Measurements from ENCODE around the gene YKT6.
"Not testable (repeated sequence)": the region's sequence is repeated elsewhere in the genome, so short reads cannot be mapped to it uniquely, and the experiment has no call there.

YKT6 gene

DNA sequence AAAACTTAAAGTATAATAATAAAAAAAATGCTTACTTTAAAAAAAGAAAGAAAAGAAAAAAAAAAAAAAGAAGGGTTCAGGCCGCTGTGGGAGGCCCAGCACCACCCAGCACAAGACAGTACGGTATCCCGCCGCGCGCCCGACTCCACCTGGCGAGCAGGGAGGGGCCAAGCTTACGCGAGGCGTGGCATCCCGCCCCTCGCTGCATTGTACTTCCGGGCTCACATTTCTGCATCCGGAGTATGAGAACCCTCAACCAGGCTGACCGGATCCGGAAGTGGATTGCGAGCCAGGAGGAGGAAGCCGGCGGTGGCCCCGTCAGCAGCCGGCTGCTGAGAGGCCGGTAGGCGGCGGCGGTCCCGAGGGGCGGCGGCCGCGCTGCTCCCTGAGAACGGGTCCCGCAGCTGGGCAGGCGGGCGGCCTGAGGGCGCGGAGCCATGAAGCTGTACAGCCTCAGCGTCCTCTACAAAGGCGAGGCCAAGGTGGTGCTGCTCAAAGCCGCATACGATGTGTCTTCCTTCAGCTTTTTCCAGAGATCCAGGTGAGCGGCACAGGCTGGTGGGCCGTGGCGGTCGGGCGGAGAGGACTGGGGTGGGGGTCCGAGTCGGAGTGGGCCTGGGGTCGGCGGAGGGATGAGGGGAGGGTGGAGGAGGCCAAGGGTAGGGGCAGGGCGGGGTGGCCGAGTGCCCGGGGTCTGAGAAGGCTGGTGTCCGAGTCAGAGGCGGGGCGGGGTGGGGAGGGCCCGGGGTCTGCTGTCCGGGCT, at the start of gene YKT6:
YKT6 (plus strand) TSS at position 280 of the 763 bp plus-strand sequence; CDS start at position 438, 158 bp downstream.
- peak; percentile 99 for DNase-seq (ENCODE audit: low spot score)

DNA sequence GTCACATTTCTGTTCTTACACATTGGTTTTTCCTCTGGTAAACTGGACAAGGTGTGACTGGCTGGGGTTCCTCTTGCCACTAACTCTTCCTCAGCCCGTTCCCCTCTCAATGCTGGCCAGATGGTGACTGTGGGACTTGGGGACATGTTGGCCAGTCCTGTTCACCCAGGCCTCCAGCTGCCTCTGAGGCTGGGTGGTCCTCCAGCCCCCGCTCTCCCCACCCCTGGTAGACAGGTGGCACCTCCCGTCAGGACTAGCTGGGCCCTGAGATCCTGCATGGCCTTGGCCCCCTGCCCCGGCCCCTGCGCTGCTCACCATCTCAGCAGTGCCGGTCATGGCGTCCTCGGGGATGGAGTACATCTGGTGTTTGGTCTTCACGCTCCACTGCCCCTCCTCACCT, 48.8 kb upstream of the YKT6 start:
- peak; percentile 1 for DNase-seq (ENCODE audit: low spot score)

DNA sequence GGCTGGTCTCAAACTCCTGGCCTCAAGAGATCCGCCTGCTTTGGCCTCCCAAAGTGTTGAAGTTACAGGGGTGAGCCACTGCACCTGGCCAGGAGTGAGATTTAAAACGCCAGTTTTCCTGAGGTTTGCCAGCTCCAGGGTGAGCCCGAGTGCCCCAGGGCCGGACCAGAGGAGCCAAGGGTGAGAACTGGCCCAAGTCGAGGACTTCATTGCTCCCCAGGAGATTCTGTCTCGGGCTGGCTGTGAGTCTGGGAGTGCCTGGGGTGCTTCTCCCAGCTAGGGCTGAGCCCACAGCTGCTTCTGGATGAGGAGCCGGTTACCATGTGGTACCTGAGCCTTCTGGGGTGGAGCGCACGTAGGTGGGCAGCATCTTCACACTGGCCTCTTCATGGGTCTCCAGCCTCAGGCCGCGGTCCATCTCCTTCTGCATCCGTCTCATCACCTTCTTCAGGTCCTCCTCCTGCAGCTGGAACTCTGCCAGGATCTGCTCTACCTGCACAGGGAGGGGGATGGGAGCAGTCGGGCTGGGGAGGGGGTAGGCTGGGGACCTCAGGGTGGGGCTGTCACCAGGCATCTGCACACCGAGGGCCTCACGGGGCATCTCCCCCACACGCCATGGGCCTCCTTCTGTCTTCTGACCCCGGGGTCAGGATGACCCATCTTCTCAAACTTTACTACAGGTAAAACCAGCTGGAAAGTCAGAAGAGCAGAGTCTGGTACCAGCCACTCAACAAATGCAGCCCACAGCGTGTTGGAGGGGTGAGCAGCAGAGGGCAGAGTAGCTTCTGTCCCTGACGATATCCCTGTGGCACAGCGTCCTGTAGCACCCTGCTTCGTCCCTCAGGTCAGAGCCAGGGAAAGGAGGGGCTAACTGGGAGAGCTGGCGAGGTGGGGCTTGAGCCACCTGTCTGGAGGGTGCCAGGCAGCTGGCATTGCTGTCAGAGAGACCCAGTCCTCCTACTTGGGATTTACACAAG, 47.5 kb upstream of the YKT6 start:
- no peak for DNase-seq (ENCODE audit: low spot score)

DNA sequence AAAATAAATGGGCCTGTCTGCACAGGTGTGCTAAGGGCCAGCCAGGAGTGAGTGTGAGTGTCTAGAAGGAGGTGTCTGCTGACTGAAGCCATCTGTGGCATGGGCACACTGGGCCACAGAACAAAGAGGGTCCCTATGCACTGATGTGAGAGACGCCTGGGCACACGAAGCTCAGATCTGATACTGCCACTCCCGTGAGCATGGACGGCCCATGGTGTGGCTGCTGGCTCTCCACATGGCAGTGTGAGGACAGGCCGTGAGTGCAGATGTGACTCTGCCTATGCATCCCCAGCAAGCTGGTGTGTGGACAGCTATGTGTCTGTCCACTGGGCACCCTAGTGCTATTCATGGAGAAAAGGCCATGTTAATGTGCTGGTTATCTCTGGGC, 46.8 kb upstream of the YKT6 start:
- no peak for DNase-seq (ENCODE audit: low spot score)

DNA sequence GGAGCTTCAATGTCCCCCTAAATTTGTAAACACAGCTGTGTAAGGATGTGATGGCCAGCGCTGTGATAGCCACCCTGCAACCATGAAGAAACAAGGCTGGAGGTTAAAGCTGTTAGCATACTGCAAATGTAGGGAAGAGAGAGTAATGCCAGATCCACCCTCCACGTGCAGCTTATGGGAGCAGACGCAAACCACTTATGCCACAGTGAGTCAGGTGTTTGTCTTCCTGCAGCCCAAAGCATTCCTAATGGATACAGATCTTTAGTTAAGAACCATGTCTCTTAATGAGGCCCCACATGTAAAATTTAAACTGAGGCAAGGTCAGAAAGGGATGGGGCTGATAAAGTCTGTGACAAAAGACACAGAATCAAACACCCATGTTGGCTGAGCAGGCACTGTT, 46.1 kb upstream of the YKT6 start:
- no peak for DNase-seq (ENCODE audit: low spot score)

DNA sequence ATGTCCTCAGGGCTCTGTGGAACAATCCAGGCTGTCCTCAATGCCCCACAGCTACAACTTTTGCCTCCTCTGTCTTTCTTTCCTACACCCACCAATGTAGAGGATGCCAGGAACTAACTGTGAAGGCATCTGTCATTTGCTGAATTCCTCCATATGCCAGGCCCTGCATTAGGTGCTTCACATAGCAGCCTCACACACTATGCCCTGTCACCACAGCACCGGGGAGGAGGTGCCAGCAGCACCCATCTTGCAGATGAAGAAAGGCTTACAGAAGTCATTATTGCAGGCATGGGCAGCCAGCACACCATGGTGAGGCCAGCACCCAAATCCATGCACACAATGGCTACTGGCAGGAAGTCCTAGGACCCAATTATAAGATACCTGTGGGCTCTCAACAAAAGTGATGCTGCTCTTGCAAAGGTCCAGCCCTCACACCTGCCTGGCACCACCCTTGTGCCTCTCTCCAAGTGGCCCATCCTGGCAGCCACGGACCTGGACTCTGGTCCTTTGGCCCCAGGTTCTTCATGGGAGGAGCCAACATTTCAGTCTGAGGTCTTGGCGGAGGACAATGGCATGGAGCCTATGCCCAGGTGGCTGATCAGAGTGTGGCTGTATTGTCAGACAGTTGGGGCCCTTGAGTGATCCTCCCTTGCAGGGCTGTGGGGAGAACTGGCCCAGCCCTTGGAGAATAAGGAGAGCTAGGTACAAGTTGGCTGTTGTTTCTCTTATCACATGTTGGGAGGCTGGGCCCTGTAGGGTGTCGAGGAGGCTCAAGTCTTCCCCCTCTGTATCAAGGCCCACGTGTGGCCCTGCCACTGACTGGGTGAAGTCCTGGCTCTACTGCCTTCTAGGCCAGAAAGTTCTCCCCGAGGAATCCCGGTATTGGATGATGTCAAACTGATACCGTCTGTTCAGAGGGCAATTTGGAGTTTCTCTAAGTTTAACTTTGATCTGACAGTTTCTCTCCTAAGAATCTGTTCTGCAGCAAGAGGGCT, 45.3 kb upstream of the YKT6 start:
- no peak for DNase-seq (ENCODE audit: low spot score)

DNA sequence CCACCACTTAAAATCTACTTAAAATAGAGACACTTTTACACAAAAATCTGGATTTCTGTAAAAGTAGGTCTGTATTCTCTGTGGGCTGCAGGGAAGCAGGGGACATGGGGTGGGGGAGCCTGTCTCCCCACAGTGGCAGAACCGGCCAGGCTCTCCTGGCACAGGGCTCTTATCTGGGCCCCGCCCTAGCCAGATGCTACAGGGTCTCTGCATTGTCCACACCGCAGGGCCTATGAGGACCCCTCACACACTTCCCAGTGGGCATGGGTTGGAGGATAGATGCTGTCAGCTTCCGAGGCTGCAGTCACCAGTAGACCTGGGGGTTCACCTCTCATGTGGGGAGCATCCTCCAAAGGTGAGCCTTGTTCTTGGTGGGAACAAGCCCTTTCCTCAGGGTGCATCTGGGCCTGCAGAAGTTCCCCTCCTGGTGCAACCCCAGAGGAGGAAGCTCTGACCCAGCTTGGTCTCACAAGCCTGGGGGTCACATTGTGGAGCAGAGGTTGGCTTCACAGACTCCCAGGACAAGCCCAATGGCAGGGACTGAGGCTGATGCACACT, 44.2 kb upstream of the YKT6 start:
- DNase-seq (ENCODE audit: low spot score): no peak

DNA sequence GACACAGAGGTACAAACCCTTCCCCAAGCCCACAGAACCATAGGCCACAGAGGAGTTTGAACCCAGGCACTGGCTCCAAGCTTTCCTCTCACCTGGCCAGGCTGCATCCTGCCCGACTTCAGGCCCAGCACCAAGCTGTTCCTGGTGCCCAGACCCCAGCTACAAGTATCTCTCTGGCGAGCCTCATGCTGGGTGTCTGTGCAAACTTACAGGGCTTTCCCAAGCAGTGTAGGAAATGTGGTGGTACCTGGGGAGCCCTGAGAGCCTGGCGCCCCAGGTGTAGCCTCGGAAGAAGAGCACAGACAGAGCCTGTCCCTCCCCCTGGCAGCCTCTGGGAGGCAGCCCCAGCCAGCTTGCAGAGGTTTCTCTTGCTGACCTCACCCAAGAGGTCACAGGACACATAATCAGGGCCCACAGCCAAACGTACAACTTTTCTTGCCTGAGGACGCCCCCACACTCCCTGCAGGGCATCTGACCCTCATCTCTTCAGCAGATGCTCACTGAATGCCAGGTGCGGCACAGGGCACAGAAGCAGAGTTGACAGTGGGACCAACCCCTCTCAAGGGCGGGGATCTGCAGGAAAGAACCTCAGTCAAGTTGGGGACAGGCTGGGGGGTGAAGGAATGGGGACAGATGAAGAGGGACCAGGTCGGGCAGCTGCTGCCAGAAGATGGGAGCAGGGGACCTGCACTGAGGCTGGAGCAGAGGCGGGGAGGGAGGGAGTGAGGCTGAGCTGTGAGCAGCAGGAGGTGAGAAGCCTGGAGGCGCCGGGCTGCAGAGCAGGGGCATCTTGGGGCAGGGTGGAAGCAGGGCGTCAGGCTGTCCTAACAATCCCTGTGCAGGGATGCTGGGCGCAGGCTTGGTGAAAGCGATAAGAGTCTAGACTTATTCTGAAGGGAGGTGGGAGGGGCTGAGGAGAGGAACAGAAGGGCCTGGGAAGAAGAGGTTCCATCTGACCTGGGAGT, 43.4 kb upstream of the YKT6 start:
- no peak for DNase-seq (ENCODE audit: low spot score)

DNA sequence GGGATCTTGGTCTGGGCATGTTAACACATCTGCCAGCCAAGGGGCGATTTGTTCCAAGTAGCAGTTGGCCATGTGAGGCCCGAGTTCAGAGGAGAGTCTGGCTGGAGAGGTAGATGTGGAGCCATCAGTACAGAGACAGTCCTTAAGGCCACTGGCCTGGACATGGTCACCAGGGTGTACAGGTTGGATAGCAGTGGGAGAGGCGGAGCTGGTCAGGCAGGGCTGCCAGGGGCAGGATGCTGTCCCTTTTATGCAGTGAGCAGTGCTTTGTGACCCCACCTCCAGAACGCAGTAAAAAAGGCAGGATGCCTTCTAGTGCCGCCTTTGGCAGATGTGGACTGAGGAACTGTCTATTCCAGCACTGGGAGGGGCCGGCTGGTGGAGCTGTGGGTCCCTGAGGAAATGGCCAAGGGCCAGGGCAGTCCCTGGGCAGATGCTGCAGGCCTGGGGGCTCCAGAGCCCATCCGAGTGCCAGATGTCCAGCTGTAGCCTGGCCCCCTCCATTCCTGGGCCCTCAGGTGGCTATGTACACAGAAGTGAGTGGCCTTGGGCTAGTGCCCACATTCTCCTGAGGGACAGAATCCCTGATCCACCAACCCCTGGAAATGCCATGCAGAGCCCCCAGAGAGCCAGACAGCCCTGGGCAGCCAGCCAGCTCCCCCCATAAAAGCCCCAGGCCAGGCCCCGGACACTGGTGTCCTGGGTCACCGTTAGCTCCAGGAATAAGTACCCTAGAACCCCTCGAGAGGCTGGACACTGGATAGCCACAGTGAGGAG, 42.5 kb upstream of the YKT6 start:
- DNase-seq (ENCODE audit: low spot score): no peak

DNA sequence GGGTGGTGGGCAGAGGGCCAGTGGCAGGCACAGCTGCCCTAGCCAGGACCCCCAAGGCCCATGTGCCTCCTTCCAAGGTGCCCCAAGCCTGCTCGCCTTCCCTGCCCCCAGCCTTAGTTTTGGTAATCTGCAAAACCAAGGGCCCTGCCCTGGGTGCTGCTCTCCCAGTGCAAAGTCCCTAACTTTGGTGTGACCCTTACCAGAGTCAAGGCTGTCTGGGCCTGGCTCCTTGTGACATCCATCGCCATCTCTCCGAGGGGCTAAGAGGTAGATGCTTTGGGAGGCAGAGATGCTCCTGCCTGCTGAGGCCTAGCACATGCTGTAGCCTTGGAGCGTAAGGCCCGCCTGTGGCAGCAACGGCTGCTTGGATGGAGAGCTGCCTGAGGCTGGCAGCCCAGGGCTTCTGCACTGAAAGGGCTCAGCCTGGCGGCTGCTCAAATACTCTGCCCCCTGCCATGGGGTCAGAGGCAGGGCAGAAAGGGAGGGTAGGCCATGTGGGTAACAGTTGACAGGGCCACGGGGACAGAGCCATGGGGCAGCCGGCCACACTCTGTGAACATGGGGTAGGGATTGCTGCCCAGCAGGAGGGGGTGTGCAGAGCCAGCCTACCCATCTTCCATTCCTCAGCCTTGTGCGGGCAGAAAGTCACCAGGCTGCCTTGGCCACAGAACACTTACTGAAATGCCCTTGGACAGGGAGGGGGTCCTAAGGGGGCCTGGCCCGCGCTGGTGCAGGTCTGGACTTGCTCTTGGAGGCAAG, 41.7 kb upstream of the YKT6 start:
- no peak for DNase-seq (ENCODE audit: low spot score)

DNA sequence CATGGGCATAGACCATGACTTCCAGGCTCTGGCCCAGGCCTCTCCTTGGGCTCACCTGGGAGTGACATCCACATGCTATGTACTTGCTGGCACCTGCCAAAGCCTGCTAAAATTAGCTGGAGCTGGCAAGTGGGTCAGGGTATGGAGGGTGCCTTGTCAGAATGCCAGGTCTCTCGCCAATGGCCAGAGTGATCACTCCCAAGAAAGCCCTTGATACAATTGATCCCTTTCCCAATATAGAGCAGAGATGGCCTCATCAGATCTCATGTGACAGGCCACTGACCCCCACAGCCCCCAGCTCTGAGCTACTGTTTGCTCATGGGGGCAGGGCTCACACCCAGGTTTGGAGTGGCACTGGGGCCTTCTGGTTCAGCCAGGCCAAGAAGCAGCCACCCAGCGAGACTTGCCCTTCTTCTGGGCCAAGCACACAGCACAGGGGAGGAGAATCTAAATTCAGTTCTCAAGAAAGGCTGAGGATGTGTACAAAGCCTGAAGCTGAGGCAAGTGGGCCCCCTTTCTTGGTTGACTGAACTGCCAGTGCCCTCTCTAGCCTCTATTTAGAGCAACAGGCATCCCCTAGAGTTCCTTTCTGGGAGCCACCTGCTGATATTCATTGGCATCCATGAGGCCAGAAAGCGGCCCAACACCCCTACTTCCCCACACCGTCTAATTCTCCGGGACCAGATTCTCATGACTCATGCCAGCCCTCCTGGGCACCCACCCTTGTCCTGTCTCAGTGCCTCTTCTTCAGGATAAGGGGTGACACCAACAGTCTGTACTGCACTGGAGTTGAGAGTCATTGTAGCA, 40.8 kb upstream of the YKT6 start:
- DNase-seq (ENCODE audit: low spot score): no peak

DNA sequence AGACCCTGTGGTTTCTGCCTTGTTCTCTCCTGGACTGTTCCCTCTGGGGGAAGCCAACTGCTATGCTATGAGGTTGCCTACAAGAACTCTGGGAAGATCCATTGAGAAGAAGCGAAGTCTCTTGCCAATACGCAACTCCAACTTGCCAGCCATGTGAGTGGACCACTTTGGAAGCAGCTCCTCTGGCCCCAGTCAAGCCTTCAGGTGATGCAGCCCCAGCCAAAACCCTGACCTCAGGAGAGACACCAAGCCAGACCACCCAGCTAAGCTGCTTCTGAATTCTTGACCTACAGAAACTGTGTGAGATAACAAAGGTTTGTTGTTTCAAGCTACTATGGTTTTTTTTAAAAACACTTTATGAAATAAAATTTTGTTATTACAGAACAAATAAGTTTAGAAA, 39.4 kb upstream of the YKT6 start:
- DNase-seq (ENCODE audit: low spot score): no peak

DNA sequence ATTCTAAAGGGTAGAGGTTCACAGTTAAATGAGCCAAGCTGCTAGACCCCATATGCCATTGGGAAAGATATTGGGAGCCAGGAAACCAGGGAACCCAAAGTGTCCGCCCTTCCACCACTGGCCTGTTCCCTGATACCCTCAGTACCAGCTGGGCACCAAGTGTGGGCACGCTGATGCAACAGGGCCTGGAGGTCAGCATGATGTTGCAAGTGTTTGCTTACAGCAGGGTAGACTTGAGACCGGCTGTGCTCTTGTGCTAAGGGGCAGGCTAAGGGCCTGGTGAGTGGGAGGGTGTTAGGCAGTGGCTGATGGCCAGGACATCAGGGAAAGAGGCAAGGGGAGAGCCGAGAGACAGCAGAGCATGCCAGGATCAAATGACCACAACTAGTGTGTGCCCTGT, 38.6 kb upstream of the YKT6 start:
- no peak for DNase-seq (ENCODE audit: low spot score)

DNA sequence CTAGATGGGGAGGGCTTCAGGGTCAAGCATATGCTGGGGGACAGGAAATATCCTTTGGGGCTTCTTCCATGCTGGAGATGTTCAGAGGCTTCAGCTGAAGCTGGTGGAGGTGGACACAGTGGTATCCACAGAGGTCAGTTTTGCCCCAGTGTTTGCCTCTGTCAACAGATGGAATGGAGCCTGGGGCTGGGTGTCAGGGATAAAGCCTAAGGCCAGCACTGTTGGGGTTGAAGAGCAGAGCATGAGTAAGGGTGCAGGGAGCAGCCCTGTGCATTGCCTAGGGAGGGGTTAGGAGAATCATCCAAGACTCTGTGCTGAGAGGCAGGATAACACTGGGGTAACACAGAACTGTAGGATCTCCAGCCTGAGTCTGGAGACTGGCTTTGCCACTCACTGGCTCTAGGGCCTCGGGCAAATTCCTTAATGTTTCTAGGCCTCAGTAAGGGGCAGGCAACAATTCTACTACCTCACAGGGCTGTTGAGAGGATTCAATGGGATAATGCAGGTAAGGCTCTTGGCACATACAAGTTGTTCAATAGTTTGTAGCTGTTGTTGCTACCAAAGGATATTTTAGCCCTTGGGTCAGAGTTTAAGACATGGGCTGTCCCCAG, 37.9 kb upstream of the YKT6 start:
- no peak for DNase-seq (ENCODE audit: low spot score)

DNA sequence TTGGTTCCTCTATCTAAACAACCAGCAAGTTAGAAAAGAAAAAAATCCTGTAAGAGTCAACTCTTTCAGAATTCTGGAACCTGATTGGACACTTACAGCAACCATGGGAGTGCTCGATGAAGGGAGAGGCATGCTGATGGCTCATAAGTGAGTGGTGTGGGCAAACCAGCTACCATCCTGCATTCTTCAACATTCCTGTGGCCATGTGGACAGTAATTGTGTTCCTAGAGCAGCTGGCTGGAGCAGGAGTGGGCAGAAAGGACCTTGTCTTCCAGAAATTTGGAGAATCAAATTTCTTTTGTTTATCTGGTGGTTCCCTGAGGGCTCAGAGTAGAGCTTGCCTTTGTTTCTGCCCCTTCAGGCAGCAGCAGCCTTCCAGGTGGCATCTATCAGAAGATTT, 37.2 kb upstream of the YKT6 start:
- DNase-seq (ENCODE audit: low spot score): peak; percentile 94

DNA sequence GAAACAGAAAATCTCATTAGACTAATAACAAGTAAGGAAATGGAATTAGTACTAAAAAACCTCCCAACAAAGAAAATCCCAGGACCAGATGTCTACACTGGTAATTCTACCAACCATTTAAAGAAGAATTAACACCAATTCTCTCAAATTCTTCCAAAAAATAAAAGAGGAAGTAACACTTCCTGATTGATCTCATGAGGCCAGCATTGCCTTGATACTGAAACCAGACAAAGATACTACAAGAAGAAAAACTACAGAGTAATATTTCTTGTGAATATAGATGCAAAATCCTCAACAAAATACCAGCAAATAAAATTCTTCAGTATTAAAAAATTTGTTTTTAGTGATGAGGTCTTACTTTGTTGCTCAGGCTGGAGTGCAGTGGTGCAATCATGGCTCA, 32.9 kb upstream of the YKT6 start:
- DNase-seq (ENCODE audit: low spot score): no peak

DNA sequence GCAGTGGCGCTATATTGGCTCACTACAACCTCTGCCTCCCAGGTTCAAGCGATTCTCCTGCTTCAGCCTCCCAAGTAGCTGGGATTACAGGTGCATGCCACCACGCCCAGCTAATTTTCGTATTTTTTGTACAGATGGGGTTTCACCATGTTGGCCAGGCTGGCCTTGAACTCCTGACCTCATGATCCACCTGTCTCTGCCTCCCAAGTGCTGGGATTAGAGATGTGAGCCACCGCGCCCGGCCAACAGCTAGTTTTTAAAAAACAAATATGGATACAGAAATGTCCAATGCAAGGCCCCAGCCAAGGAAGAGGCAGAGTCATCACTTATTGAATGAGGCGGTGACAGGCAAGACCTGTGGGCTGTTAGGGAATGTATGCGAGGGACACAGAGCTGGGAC, 28.9 kb upstream of the YKT6 start:
- not testable (repeated sequence) for DNase-seq (ENCODE audit: low spot score)

DNA sequence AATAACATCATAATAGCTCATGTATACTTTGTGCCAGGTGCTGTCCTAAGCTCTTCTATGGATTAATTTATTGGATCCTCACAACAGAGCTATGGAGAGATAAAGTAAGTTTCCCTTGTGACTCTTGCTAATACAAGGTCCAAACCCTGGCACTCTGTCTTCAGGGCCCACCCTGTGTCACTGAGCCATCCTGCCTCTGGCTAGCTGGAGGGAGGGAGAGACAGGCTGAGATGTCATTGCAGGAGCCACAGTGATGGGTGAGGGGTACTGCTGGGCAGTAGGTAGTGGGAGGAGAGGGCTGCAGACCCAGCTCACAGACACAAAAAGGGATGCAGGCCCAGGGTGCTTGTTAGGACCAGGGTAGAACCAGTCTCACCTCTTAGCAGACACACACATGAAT, 28.4 kb upstream of the YKT6 start:
- DNase-seq (ENCODE audit: low spot score): no peak
